ENCODE measurements around the gene ARL4C. TPM values are rescaled to one million over a fixed set of nuclear protein-coding genes. Genes with fewer than 3 reads are reported as not detected.
"Not testable (repeated sequence)": the region's sequence is repeated elsewhere in the genome, so short reads cannot be mapped to it uniquely, and the experiment has no call there.

The ARL4C gene
- total and polyA plus RNA-seq, 4 donors, result 1.4 to 2.8 (median 2.1) TPM

DNA sequence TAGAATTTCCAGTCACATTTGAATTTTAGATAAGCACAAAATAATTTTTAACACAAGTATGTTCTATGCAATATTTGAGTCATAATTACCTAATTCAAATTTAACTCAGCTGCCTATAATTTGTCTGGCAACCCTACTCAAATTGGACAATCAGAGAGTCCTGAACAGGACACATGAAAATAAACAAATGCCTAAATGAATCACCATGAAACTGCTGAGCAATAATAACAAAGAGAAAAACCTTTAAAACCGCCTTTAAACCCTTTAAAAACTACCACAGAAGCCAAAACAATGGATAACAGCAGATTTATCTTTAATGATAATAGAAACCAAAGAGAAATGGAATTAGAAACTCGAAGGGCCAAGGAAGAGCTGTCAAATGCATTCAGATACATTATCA, 39.5 kb downstream of the ARL4C start:
- no peak overlapping the region for H3K27ac ChIP-seq (ENCODE audit: low read depth in 1 of 2, low read length in 2 of 2)
- no peaks in the 10 kb centered on the region for H3K9me3 ChIP-seq (ENCODE audit: control insufficient read depth in 4 of 4, low read length in 3 of 4)
- TF ChIP-seq HNF4A (conservative IDR thresholded peaks at IDR 0.05), result no peak
- H3K4me3 ChIP-seq (ENCODE audit: low read depth in 1 of 3, low read length in 3 of 3), result no peak overlapping the region
- H3K9ac ChIP-seq (ENCODE audit: low read depth in 1 of 2, low read length in 2 of 2), result no peak overlapping the region
- H3K36me3 ChIP-seq (ENCODE audit: control insufficient read depth in 4 of 4, insufficient read depth in 3 of 4, low read depth in 1 of 4, low read length in 3 of 4), result no peaks in the 10 kb centered on the region
- no peaks in the 10 kb centered on the region for H3K27me3 ChIP-seq (ENCODE audit: control insufficient read depth in 4 of 4, insufficient read depth in 4 of 4, low read length in 3 of 4)
- DNase-seq (ENCODE audit: low spot score), result no peak
- 87% methylated on average over 2 of the region's 2 CpGs for WGBS
- H3K4me1 ChIP-seq (ENCODE audit: control insufficient read depth in 4 of 4, insufficient read depth in 4 of 4, low read length in 3 of 4), result no peaks in the 10 kb centered on the region

GRCh38 chr2:234455246-234455645, 41.6 kb downstream of the ARL4C start:
- not testable (repeated sequence) for H3K27ac ChIP-seq (ENCODE audit: low read depth in 1 of 2, low read length in 2 of 2); H3K36me3 ChIP-seq (ENCODE audit: control insufficient read depth in 4 of 4, insufficient read depth in 3 of 4, low read depth in 1 of 4, low read length in 3 of 4); H3K4me3 ChIP-seq (ENCODE audit: low read depth in 1 of 3, low read length in 3 of 3); DNase-seq (ENCODE audit: low spot score); H3K9ac ChIP-seq (ENCODE audit: low read depth in 1 of 2, low read length in 2 of 2); H3K27me3 ChIP-seq (ENCODE audit: control insufficient read depth in 4 of 4, insufficient read depth in 4 of 4, low read length in 3 of 4); H3K9me3 ChIP-seq (ENCODE audit: control insufficient read depth in 4 of 4, low read length in 3 of 4); H3K4me1 ChIP-seq (ENCODE audit: control insufficient read depth in 4 of 4, insufficient read depth in 4 of 4, low read length in 3 of 4)
- 90% methylated on average over 7 of the region's 7 CpGs for WGBS

DNA sequence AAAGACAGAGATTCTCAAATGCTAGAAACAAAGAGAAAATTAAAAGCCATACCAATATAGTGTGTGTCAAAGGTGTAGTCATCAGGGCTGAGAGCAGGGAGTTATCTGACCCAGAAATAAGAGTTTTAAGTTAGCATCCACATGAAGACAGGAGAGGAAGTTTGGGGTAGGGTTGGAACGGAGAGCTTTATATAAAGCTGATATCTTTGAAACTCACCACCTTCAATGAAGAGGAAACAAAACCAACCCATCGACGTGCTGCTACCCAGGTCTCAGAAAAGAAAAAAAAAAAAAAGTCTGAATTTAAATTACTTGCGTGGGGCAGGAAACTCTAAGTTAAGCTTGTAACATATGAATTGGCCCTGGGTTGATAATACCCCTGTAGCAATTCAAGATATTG, 42.4 kb downstream of the ARL4C start:
- TF ChIP-seq TAF1 (conservative IDR thresholded peaks at IDR 0.05) (no peak), MAX (IDR thresholded peaks at IDR 0.05) (no peak), EGR1 (IDR thresholded peaks at IDR 0.05; ENCODE audit: low read depth in 2 of 2) (no peak), HNF4A (conservative IDR thresholded peaks at IDR 0.05) (no peak), RXRA (IDR thresholded peaks at IDR 0.05) (no peak), JUND (IDR thresholded peaks at IDR 0.05) (no peak), NR2F2 (IDR thresholded peaks at IDR 0.05) (no peak), FOXA1 (IDR thresholded peaks at IDR 0.05) (no peak), GABPA (IDR thresholded peaks at IDR 0.05 in 1 of 2, conservative IDR thresholded peaks at IDR 0.05 in 1 of 2) (no peak), REST (IDR thresholded peaks at IDR 0.05) (no peak), ATF3 (IDR thresholded peaks at IDR 0.05) (no peak)
- TF ChIP-seq, protein P1, sequence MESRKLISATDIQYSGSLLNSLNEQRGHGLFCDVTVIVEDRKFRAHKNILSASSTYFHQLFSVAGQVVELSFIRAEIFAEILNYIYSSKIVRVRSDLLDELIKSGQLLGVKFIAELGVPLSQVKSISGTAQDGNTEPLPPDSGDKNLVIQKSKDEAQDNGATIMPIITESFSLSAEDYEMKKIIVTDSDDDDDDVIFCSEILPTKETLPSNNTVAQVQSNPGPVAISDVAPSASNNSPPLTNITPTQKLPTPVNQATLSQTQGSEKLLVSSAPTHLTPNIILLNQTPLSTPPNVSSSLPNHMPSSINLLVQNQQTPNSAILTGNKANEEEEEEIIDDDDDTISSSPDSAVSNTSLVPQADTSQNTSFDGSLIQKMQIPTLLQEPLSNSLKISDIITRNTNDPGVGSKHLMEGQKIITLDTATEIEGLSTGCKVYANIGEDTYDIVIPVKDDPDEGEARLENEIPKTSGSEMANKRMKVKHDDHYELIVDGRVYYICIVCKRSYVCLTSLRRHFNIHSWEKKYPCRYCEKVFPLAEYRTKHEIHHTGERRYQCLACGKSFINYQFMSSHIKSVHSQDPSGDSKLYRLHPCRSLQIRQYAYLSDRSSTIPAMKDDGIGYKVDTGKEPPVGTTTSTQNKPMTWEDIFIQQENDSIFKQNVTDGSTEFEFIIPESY (IDR thresholded peaks at IDR 0.05), result no peak
- Histone ChIP-seq H3K4me3 (ENCODE audit: low read depth in 1 of 3, low read length in 3 of 3) (no peak overlapping the region), H3K27ac (ENCODE audit: low read depth in 1 of 2, low read length in 2 of 2) (no peak overlapping the region), H3K9ac (ENCODE audit: low read depth in 1 of 2, low read length in 2 of 2) (no peak overlapping the region), H3K4me1 (ENCODE audit: control insufficient read depth in 4 of 4, insufficient read depth in 4 of 4, low read length in 3 of 4) (no peaks in the 10 kb centered on the region), H3K36me3 (ENCODE audit: control insufficient read depth in 4 of 4, insufficient read depth in 3 of 4, low read depth in 1 of 4, low read length in 3 of 4) (no peaks in the 10 kb centered on the region), H3K9me3 (ENCODE audit: control insufficient read depth in 4 of 4, low read length in 3 of 4) (no peaks in the 10 kb centered on the region), H3K27me3 (ENCODE audit: control insufficient read depth in 4 of 4, insufficient read depth in 4 of 4, low read length in 3 of 4) (no peaks in the 10 kb centered on the region)
- DNase-seq (ENCODE audit: low spot score), result no peak
- WGBS, result 72% methylated on average over 4 of the region's 4 CpGs

Measured in liver (tissue), 9 donors.